SU-DHL-6 (cell line): ENCODE results near the gene ADGRG1.

Experiments
- EZH2phosphoT487 ChIP-seq: fragments of 200-600 bp; sonication (generic), shearing (Covaris generic); conservative IDR thresholded peaks from 2 replicates; pipeline ENCODE4 v1.6.1; 2018; ENCODE audit warnings: mild to moderate bottlenecking, antibody characterized with exemption, low read length, moderate library complexity, mixed read lengths
- TF ChIP-seq, protein P1 (sequence below): fragments of 200-600 bp; sonication (generic); IDR thresholded peaks from one replicate; pipeline ENCODE4 v1.5.1; 2017; ENCODE audit warnings: antibody characterized with exemption, mild to moderate bottlenecking, low read length, moderate library complexity; ENCODE audit not compliant: insufficient read depth, poor library complexity, severe bottlenecking

DNA sequence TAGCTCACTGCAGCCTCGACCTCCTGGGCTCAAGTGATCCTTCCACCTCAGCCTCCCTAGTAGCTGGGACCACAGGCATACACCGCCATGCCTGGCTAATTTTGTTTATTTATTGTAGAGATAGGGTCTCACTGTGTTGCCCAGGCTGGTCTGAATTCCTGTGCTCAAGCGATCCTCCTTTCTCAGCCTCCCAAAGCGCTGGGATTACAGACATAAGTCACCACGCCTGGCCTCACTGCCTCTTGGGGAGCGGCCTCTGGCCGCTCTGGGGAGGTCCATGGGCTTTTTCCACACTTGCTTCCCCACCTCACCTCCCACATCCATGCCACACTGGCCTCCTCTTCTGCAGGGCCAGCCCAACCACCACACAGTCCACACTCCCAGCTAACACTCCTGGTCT is 21.4 kb downstream of the ADGRG1 start:
- TF ChIP-seq, protein P1, sequence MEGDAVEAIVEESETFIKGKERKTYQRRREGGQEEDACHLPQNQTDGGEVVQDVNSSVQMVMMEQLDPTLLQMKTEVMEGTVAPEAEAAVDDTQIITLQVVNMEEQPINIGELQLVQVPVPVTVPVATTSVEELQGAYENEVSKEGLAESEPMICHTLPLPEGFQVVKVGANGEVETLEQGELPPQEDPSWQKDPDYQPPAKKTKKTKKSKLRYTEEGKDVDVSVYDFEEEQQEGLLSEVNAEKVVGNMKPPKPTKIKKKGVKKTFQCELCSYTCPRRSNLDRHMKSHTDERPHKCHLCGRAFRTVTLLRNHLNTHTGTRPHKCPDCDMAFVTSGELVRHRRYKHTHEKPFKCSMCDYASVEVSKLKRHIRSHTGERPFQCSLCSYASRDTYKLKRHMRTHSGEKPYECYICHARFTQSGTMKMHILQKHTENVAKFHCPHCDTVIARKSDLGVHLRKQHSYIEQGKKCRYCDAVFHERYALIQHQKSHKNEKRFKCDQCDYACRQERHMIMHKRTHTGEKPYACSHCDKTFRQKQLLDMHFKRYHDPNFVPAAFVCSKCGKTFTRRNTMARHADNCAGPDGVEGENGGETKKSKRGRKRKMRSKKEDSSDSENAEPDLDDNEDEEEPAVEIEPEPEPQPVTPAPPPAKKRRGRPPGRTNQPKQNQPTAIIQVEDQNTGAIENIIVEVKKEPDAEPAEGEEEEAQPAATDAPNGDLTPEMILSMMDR: no peak
- no peak for TF ChIP-seq EZH2phosphoT487
